Ureter (tissue), 1 donor: ENCODE measurements around the gene LRP8. TPM values are rescaled to one million over a fixed set of nuclear protein-coding genes. Genes with fewer than 3 reads are reported as not detected.

Experiments
- DNase-seq: peaks from one replicate; pipeline ENCODE4 v3.0.0-alpha.2; 2020; ENCODE audit warnings: low spot score
- total RNA-seq: library from RNA; stranded (reverse); gene quantifications from one replicate; pipeline ENCODE4 v1.2.4, GENCODE V29; 2023
- donor health status: DM: yes; HTN: yes; CAD: no.

Gene LRP8
- total RNA-seq, 1 donor from 2014 or later = 11.3 TPM

DNA sequence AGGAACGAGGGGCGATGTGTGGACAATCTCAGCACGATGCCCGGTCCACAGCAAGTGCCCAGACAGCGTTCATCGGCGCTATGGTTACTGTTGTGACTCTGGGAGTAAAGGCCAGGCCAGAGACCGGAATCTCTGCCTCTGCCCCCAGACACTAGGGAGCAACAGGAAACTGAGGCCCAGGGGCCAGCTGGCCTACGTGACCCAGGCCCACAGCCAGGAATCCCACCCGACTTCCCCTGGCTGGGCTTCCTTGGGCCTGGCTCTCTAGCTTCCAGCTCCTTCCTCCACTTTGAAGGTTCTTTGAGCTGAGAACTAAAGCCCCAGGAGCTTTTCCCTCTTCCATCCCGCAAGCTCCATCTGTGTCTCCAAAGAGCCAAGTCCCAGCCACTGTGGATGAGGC, 4.6 kb downstream of the LRP8 start:
- no peak for DNase-seq

DNA sequence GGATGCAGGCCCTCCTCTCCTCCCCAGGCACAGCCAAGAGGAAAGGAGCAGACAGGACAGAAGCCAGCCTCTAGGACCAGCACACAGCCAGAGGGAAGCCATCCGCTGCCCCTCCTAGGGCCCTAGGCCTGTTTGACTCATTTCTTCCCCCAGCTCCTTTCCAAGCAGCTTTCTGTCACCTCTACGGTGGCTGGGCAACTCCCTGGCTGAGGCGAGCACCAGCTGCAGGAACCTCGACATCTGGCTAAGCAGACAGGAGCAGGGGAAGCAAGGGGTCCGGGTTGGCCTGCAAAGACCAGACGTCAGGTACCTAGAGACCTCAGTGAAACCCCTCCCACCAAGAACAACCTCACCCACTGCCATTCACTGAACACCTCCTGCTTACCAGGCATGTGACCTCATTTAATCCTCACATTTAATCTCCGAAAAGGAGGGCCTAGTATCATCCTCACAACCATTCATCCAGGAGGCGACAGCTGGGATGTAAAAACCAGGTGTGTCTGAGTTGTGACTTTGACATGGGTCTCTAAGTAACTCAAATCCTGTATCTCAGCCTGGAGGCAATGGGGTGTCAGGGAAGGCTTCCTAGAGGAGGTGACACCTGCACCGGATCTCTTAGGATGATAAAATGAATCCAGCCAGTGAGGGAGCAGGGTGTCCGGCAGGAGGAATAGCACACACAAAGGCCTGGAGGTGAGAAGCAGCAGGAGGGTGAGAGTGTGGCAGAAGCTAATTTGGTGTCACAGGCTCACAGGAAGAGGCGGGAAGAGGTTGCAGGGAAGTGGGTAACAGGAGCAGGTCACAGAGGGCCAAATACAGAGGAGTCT, 5.9 kb downstream of the LRP8 start:
- no peak for DNase-seq

DNA sequence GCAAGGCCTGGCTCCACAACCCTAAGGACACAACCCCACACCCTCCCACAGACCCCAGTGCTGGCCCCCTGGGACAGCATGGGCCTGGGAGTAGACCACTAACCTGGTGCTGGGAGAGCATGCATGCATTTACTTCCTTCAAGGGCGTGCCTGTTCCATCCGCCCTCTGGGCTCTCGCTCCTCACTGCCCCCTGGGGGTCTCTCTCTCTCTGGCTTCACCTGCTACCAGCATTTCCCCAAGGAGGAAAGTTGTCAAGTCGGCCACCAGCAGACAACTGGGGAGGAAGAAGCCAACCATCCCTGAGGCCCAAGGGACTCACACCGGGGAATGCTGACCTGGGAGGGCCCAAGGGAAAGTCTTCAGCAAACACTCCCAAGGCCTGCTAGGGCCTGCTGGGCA, 6.5 kb downstream of the LRP8 start:
- DNase-seq = no peak

DNA sequence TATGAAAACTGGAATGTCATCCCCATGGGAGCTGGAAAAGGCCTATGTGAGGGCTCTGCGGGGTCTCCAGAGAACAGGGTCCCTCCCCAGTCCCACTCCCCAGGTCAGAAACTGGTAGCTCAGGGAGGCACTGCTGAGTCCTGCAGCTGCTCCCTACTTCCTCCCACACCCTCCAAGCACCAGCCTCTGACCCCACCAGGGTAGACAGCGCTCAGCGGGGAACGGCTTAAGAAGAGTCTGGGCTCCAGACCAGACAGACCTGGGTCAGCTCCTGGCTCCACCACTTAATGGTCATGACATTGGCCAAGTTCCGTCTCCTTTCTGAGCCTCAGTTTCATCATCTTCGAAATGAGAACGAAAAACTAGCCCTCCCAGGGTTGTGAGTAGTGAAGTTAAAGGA, 7.2 kb downstream of the LRP8 start:
- DNase-seq = no peak

DNA sequence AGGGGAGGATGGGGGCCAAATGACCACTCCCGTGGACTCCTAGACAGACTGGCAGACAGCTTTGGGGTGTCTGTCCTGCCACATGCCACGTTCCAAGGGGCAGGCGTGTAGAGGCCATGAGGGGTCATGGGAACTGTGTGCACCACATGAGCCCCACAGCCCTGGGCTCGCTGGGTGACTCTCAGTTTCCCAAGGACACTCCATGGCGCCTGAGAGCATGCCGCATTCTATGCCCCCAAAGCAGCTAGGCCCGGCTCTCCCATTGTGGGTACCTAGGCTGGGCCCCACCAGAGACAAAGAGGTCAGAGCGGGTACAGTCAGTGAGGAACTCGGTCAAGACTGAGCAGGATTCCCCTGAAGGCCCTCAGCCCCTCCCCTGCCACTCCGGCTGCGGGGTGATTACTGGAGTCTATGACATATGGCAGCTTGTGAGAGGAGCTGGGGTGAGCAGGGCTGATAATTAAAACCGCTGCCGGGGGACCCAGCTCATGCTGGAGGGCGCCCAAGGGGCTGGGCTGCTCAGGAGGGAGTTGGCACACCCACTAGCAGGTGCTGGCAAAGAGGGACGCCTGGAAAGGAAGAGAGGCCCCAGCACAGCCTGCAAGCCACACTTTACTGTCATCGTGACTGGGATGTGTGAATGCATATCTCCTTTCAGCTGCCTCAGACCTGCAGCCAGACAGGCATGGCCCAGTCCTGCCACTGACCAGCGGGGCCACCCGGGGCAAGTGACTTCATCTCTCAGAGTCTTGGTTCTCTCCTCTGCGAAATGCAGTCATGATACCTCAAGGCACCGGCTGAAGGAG, 8.4 kb downstream of the LRP8 start:
- no peak for DNase-seq

DNA sequence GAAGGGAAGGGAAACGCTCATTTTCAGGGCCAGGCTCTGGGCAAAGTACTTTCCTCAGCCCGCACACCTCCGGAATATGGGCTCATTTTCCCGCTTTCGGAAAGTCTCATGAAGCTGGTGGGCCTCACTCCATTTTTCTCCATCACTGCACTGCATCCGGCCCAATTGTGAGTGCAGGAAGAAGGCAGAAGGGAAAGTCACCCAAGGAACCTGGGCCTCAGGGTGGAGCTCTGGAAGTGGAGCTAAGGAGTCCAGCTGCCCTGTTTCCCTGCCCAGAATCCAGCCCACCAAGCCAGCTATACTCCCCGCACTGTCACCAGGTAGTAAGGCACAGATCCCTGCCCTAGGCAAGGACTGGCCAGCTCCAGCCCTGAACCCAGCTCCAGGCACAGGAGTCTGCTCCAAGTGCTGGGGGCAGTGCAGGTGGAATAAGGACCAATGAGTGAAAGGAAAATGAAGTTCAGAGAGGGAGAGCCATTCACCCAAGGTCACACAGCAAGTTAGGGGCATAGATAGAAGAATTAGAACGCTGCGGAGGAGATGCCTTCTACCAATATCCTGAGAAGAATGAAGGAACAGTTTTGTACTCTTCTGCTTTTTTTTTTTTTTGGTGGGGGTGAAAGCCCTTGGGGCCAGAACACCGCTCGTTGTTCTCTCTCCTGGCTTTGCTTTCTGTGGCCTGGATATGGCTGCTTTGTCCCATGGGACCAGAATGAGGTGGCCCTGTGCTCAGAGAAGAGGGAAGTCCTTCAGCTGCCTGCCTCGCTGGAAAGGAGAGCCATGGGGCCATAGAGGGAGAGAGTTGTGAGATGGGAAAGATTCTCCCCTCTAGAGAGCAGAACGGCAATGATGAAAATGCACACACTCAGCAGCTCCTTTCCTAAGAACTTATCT, 10.0 kb downstream of the LRP8 start:
- DNase-seq = no peak

DNA sequence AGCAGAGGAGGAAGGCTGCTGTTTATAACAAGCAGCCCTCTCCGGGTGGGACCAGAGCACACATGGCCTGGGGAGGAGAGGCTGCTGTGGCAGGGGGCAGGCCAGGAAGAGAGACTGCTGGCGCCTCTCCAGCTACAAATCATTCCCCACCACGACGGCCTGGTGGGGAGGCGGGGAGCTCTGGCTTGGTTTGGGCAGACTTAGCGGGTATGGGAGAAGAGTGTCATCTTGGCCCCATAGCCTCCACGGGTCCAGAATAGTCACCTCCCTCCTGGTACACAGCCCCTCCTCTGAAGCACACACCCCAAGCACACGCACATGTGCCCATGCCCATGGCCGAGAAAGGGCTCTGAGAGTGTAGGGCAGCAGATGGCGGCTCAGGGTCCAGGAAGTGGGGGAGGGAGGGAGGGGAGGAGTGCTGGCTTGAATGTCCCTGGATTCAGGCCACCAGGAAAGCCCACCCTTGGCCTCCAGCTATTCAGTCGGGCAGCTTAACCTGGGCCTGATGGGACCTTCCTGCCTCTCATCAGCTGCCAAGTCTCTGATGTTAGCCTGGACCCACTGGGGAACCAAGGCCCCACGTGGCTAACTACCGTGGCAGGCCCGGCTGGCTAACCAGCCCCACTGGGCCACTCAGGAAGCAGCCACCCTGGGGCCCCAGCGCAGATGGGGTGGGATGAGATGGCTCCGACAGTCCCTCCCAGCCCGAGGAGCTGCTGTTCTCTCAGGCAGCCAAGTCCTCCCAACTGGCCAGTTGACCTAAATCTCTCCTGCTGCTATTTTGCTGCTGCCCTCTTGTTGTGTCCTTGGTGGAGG, 10.9 kb downstream of the LRP8 start:
- DNase-seq = no peak

DNA sequence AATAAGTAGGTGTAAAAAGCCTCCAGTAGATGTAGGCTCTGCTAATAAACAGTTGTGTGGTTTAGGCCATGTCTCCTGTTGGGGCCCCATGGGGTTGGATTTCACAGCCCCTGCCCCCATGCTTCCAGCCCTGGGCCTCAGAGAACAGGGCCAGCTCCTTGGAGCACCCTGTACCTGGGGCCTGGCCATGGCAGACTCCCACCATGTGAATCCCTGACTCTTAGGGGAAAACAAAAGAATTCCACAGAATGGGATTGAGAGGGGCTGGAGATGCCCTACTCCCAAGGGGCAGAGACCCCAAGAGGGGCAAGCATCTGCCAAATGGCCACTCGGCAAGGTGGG, 11.5 kb downstream of the LRP8 start:
- no peak for DNase-seq

DNA sequence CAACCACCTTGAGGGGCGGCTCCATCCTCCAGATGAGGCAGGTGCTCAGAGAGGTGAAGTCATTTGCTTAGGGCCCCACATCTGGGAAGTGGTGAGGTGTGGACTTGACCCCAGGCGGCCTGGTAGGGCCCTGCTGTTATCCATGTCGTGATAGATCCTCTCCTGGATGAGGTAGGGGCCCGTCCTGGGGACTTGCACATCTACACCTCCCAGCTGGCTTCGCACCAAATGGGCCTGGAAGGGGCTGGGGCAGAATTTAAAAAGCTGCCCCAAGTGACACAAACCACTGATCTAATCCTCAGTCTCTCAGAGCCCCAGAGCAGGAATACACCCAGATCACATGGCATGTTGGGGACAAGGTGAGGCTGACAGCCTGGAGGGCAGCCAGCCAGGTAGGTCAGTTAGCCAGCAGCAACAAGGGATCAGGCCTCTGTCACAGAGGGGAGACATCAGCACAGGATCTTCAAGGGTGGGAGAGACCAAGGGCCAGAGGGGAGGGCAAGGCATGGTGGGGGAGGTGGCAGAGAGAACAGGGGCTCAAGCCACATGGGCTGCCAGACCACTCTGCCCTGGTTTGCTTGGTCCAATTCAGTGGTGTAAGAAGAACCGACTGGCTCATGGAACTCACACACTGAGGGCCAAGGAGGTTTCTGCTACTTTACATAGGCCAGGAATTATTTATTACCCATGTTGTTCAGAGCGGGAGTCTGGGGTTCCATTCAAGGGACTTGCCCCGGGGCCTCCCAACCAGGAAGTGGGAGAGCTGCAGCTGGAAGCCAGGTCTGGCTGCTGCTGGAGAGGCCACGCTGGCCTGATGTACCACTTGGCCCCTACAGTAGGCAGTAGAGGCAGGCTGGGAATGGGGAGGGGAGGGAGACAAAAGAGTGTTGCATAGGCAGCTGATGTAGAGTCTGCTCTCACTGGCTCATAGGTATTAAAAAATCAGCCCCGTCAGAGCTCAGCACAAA, 12.1 kb downstream of the LRP8 start:
- DNase-seq = no peak

DNA sequence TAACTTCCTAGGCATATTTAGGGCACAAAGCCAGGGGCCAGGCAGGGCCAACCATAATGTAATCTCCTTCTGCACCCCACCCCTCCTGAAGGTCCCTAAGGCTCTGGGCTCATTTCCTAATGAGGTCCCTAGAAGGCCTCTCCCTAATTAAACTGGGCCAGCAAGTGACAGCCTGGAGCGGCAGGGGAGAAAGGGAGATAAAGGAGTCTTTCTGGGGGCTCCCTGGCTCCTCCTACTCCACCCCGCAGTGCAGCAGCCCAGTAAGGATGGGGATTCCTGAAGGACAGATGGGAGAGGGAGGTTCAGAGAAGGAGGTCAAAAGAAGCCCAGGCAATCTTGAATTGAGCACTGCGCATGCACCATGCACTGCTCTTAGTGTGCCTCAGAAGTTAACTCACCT, 12.8 kb downstream of the LRP8 start:
- DNase-seq = no peak

DNA sequence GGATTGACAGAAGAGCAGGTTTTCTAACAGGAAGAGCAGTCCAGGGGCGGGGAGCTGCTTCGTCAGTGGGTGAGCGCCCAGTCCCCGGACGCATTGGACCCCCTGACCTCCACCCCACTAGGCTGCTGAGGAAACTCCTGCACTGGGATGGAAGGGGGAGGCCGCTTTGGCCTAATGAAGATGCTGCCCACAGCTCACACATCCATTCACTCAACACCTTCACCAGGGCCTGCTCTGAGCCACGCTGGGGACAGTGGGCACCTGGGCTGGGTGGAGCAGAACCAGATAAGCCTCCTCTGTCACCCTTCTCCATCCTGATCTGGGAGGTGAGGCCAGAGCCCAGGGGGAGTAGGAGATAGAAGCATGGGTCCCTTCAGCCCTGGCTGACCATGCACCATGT, 13.3 kb downstream of the LRP8 start:
- no peak for DNase-seq

DNA sequence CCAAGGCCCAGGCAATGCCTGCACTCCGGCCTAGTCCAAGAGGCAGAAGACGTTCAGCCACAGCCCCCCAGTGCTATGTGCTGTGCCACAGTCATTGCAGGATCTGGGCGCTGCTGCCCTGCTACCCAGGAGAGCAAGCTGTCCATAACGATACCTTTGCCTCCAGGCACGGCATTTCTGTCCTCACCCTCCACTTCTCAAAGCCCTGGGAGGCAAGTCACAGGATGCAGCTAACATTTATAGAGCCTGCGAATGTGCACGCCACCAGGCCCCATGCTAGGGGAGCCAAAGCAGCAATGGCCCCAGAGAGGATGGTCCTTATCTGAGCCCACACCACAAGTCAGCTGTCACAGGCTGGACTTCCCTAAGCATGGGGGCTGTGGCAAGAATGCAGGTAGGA, 13.8 kb downstream of the LRP8 start:
- DNase-seq = no peak

DNA sequence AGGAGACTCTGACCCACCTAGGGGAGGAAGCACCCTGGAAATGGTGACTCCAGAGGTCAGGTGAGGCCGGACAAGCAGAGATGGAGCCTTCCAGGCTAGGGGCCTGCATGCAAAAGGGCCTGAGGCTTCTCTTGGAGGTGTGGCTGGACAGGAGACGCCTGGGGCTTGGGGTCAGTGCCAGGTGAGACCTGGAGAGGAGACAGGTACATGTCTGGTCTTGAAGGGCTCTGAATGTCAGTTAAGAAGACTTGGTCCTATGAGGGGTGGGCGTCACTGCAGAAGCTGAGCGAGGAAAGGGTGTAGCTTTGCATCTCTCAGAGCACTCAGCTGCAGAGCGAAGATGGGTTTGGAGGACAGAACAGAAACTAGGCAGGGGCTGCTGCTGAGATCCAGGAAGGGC, 14.3 kb downstream of the LRP8 start:
- DNase-seq = no peak

DNA sequence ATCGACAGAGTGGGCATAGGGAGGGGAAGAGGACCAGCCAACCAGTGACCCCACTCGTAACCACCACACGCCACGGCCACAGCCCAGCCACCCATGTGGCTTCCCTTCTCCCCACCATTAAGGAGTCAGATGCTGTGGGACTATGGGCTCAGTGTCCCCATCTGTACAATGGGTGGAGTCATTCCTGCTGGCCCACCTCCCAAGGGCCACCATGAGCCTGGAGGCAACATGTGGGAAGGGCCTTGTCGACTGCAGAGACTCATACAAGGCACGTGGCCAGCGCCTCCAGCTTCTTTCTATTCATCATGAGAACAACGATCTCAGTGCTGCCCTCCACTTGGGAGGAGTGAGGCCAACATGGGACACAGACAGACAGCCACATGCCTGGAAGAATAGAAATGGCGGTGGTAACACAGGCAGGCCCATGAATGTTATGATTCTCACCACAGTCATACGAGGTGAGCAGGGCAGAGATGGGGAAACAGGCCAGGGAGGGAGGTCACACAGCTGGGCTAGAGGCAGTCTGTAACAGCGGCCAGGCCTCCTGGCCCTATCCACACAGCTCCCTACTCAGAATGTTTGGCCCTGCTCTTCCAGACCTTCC, 16.1 kb downstream of the LRP8 start:
- no peak for DNase-seq

DNA sequence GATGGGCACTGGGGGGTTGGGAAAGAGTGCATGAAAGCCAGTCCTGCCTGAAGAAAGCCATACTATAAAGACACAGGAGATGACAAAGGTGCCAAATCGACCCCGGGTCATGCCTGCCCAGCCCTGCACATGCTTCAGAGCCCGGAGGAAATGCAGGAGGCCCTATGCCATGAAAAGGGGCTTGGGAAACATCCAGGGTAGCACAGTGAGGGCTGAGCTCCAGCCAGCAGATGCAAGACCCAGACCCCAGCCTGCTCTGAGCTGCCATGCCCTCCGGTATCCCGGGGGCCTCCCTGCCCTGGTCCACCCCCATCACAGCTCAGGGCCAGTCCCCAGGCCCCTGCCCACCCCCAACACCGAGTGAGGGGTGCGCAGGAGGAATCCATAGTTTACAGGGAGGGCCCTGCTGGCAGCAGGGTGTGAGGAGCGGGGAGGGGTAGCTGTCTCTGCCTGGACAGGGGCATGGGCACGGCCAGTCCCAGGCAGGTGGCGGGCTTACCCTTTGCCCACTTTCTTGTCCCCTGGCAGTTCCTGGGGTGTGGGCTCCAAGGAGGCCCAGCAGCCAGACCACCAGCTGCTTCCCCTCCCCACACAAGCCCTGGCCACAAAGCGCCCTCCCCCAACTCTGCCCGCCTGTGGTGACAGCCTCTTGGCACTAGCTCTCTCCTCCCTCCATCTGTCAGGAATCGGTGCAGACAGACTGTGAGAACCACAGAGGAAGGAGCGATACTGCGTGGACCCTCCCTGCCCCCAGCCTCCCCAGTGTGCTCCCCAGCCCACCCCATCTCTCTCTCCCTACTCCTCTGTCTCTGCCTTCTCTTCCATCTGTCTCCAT, 16.8 kb downstream of the LRP8 start:
- no peak for DNase-seq

DNA sequence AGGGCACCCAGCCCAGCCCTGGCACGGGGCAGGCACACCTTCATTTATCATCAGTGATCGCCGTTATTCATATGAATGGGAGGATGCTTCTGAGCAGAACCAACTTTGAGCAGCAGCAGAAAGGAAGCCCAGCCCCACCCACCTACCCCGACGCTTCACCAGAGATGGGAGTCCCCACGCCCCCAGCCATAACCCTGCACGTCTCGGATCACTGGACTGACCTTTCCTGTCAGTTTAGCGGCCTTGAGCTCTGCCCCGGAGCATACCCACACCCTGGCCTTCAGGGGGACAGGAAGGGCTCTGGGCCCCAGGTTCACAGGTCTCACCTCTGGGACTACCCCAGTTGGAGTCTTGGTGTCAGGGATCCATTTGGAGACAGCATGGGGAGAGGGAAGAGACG, 18.1 kb downstream of the LRP8 start:
- DNase-seq = no peak

DNA sequence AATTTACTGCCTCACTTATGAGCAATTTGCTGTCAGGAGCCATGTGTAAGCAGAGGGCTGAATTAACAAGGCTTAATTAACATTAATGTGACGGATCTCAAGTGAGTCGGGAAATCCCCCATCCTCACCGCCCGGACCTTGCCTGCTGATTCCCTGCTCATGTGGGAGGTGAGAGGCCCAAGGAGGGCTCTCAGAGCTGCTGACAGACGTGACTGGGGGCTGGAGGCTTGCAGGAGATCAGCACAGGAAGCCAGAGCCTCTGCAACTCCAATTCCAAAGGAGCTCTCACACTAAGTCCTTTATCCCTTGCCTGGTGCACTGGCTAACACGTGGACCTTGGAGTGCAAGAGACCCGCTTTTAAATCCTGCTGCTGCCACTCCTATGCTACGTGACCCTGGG, 19.4 kb downstream of the LRP8 start:
- DNase-seq = no peak

DNA sequence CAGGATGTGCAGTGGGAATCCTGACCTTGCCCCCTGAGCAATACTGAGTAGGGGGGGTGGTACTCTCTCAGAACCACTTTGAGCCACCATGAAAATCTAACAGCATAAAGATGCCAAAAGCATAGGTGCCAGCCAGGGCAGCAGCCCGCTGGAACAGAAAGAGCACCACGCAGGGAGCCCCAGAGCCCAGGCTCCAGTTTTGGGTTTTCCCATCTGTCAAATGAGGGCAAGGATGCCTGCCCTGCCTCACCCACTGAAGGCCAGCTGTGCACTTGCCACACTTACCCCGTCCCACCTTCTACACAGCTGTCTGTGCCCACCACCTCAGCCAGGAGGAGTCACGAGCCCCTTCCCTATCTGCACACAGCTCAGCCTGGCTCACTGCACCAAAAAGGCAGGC, 20.8 kb downstream of the LRP8 start:
- DNase-seq = no peak

DNA sequence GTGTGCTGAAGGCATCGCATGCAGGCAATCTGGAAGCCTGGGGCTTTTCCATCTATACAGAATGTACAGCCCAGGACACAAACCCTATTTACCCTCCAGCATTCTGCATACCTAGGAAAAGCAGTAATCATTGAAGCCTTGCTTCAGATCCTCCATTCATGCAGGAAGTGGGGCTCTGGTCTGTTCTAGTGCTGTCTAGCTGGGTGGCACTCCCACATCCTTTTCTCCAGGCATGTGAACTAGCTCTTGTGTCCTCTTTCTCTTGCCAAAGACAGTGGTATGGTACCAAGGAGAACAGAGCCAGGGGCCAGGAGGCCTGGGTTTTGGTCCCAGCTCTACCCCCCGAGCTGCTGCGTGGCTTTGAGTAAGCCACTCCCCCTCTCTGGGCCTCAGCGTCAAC, 21.7 kb downstream of the LRP8 start:
- DNase-seq = no peak
